Fibroblast of the aortic adventitia (primary cell): ENCODE measurements around the gene TARBP2. TPM values are rescaled to one million over a fixed set of nuclear protein-coding genes. Genes with fewer than 3 reads are reported as not detected.
A peak's percentile ranks its signal among the peaks of the same experiment; 100 is the strongest.

ENCODE experiments used
- DNase-seq: peaks from one replicate; pipeline ENCODE4 v3.0.0-alpha.2; 2010; ENCODE audit warnings: low read depth
- H3K4me3 ChIP-seq: 2 replicates; pipeline ENCODE4 v1.5.1; 2011; ENCODE audit warnings: low read depth, mild to moderate bottlenecking, control low read depth, low read length, moderate library complexity
- CTCF ChIP-seq: IDR thresholded peaks from 2 replicates; pipeline ENCODE4 v1.5.1; 2011; ENCODE audit warnings: mild to moderate bottlenecking, low read length, control low read depth, inconsistent platforms; ENCODE audit not compliant: insufficient read depth
- total RNA-seq: library from RNA; depleted of rRNA; stranded (reverse); fragments of >200 nt; gene quantifications from 2 replicates; pipeline ENCODE4 v1.2.3, GENCODE V29; 2012; ENCODE audit warnings: low replicate concordance

Gene TARBP2
- total RNA-seq, 1 donor = 32.4 TPM

DNA sequence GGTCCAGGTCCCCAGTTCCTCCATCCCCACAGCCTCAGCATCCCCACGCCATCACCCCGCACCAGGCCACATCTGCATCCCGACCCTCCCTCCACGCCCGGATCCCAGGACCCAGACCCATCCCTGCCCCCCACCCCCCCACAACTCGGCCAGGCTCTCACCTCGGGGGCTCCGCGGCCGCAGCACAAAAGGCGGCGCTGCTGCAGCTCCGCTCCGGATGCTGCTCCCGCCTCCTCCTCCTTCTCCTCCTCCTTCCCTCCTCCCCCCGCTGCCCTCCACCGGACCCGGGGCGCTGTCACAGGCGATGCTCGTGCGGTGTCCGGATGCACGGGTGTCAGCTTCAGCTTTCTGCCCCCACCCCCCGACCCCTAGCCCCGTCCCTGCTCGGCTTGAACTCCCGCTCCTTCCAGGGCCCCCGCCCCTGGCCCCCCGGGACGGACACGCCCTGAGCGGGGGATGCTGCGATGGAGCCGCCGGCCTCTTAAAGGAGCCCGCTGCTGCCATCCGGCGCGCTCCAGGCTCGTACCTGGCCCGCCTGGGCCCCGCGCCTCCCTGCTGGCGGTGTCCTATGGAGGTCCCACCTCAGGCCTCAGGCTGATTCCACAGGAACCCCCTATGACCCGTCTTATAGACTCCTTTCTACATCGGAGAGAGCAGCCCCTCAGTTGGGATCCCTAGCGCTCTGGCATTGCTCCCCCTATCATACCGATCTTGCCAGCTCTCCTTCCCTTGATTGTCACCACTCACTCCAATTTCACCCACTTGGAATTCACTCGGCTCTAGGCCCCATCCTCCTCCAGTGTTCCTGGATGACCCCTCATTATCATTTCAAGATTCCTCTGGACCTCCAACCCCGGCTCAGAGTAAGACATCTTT is 1.6 kb upstream of the TARBP2 start, which contains the start of gene MAP3K12:
TSS of gene MAP3K12 (minus strand) at position 193 of the 876 bp plus-strand sequence. CDS start 12,067 bp downstream, outside the sequence.
- TF ChIP-seq CTCF = no peak
- H3K4me3 ChIP-seq = peak within 1 kb of the TSS; percentile 91
- peak; percentile 54 for DNase-seq

GRCh38 chr12:53500142-53500775 is 824 bp upstream of the TARBP2 start:
- no peak for TF ChIP-seq CTCF
- peak overlapping the region; percentile 91 for H3K4me3 ChIP-seq
- peak; percentile 91 for DNase-seq

DNA sequence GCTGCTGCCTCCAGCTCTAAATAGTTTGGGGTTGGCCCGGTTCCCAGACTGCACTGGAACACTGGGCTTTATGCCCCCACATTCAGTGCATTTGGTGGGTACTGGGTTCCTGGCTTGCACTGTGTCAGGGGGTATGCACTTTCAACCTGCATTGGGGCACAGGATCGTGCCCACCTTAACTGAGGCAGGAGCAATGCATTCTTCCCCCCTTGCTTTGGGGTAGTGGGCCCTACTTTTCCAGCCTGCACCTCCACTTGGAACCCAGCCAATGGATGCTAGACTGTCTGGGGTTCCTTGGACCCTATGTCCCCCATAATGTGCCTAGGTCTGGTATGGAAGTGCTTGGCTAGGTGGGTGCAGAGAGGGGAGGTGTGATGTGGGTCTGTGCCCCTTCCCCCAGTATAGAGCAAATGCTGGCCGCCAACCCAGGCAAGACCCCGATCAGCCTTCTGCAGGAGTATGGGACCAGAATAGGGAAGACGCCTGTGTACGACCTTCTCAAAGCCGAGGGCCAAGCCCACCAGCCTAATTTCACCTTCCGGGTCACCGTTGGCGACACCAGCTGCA is 615 bp downstream of the TARBP2 start:
- no peak for DNase-seq
- peak overlapping the region; percentile 80 for H3K4me3 ChIP-seq
- TF ChIP-seq CTCF = no peak

- TF ChIP-seq CTCF = no peak
- peak; percentile 86 for DNase-seq
- peak overlapping the region; percentile 80 for H3K4me3 ChIP-seq
Measured at GRCh38 chr12:53502331-53502730, 1.2 kb downstream of the TARBP2 start.

- H3K4me3 ChIP-seq = peak overlapping the region; percentile 44
- no peak for TF ChIP-seq CTCF
- DNase-seq = no peak
Measured at GRCh38 chr12:53502983-53503728, 2.1 kb downstream of the TARBP2 start.
